SK-N-SH (cell line): ENCODE measurements around the gene COL28A1. TPM values are rescaled to one million over a fixed set of nuclear protein-coding genes. Genes with fewer than 3 reads are reported as not detected.

Experiments
- CTCF ChIA-PET: fragments of 300-600, 350-600 bp; formaldehyde crosslinking; extraction: SDS; loops from one replicate; lab custom pipeline; 2021; lab: Yijun Ruan, JAX
- POLR2A ChIA-PET: fragments of 350-600 bp; sonication (Branson Sonifier 250); formaldehyde crosslinking; extraction: SDS; loops from one replicate; lab custom pipeline; 2020; ENCODE audit warnings: antibody characterized with exemption, inconsistent platforms; lab: Yijun Ruan, JAX
- DNase-seq: peaks from one replicate; pipeline ENCODE4 v3.0.0; 2012
- H2AFZ ChIP-seq: fragments of 200-600 bp; sonication (generic); 2 replicates; pipeline ENCODE4 v1.8.1; 2016; ENCODE audit warnings: antibody characterized with exemption, mild to moderate bottlenecking, low read depth
- H3F3A ChIP-seq: fragments of 200-600 bp; sonication (generic); replicated peaks from 2 replicates; pipeline ENCODE3; 2016; ENCODE audit warnings: antibody characterized with exemption, mild to moderate bottlenecking; ENCODE audit not compliant: insufficient read depth
- H3K27ac ChIP-seq, 2 experiments: fragments of 200-500 bp in 1 of 2; fragments of 200-600 bp in 1 of 2; sonication (Bioruptor generic) in 1 of 2; sonication (generic), shearing (Covaris generic) in 1 of 2; 2 replicates each; pipeline versions ENCODE4 v1.5.1 to v1.6.1; 2014 to 2016; ENCODE audit warnings: low read depth in 2 of 2, inconsistent platforms in 1 of 2, low read length in 1 of 2, mild to moderate bottlenecking in 1 of 2, mixed read lengths in 1 of 2
- H3K27me3 ChIP-seq: fragments of 200-600 bp; sonication (generic), shearing (Covaris generic); 2 replicates; pipeline ENCODE4 v1.6.1; 2016; ENCODE audit warnings: mixed run types; ENCODE audit not compliant: insufficient read depth
- H3K36me3 ChIP-seq, 2 experiments: fragments of 200-500 bp in 1 of 2; fragments of 200-600 bp in 1 of 2; sonication (Bioruptor generic) in 1 of 2; sonication (generic) in 1 of 2; replicated peaks in 1 of 2; 2 replicates each; pipeline versions ENCODE3 to v1.5.1; 2014 to 2016; ENCODE audit warnings: low read length in 1 of 2, mild to moderate bottlenecking in 1 of 2; ENCODE audit not compliant: insufficient read depth in 2 of 2, control insufficient read depth in 1 of 2
- H3K4me1 ChIP-seq, 2 experiments: fragments of 200-500 bp in 1 of 2; fragments of 200-600 bp in 1 of 2; sonication (Bioruptor generic) in 1 of 2; sonication (generic), shearing (Covaris generic) in 1 of 2; 2 replicates each; pipeline versions ENCODE4 v1.5.1 to v1.6.1; 2014 to 2016; ENCODE audit warnings: low read depth in 1 of 2, low read length in 1 of 2, mixed run types in 1 of 2; ENCODE audit not compliant: insufficient read depth in 2 of 2, control insufficient read depth in 1 of 2
- H3K4me2 ChIP-seq: fragments of 200-600 bp; sonication (generic), shearing (Covaris generic); 2 replicates; pipeline ENCODE4 v1.6.1; 2017; ENCODE audit warnings: mixed run types
- H3K4me3 ChIP-seq, 2 experiments: fragments of 200-500 bp in 1 of 2; fragments of 200-600 bp in 1 of 2; sonication (Bioruptor generic) in 1 of 2; sonication (generic), shearing (Covaris generic) in 1 of 2; 2 replicates each; pipeline versions ENCODE4 v1.5.1 to v1.8.1; 2014 to 2016; ENCODE audit warnings: low read depth in 2 of 2, inconsistent platforms in 1 of 2, low read length in 1 of 2, mild to moderate bottlenecking in 1 of 2, mixed read lengths in 1 of 2, moderate library complexity in 1 of 2
- H3K79me2 ChIP-seq: fragments of 200-600 bp; sonication (generic); 2 replicates; pipeline ENCODE4 v1.8.1; 2017; ENCODE audit warnings: mild to moderate bottlenecking; ENCODE audit not compliant: insufficient read depth
- H3K9ac ChIP-seq: fragments of 200-600 bp; sonication (generic); 2 replicates; pipeline ENCODE4 v1.6.1; 2017; ENCODE audit warnings: mixed run types
- H3K9me2 ChIP-seq: fragments of 200-600 bp; sonication (generic); 2 replicates; pipeline ENCODE4 v1.6.1; 2017; ENCODE audit warnings: mixed run types
- H3K9me3 ChIP-seq: fragments of 200-600 bp; sonication (generic); 2 replicates; pipeline ENCODE4 v1.6.1; 2017; ENCODE audit warnings: mixed run types, mild to moderate bottlenecking, moderate library complexity
- H4K20me1 ChIP-seq: fragments of 200-600 bp; sonication (generic); 2 replicates; pipeline ENCODE4 v1.6.1; 2017; ENCODE audit warnings: mild to moderate bottlenecking, mixed run types; ENCODE audit not compliant: insufficient read depth
- ELF1 ChIP-seq: IDR thresholded peaks from 2 replicates; pipeline ENCODE4 v1.4.0; 2012
- RAD21 ChIP-seq: IDR thresholded peaks from 2 replicates; pipeline ENCODE4 v1.6.1; 2012; ENCODE audit warnings: mild to moderate bottlenecking, low read length
- RFX5 ChIP-seq: IDR thresholded peaks from 2 replicates; pipeline ENCODE4 v1.6.1; 2012; ENCODE audit warnings: mild to moderate bottlenecking, improper control_type of control experiment, low read length
- RXRA ChIP-seq: IDR thresholded peaks from 2 replicates; pipeline ENCODE4 v1.4.0; 2012; ENCODE audit warnings: low read depth, mild to moderate bottlenecking, borderline replicate concordance
- TAF1 ChIP-seq: IDR thresholded peaks from 2 replicates; pipeline ENCODE4 v1.6.1; 2012; ENCODE audit warnings: low read depth, mild to moderate bottlenecking, low read length, moderate library complexity, borderline replicate concordance
- WGBS: methylation state at CpG from one replicate; pipeline ENCODE4 v1.1.6; 2017; ENCODE audit warnings: low lambda C conversion rate; 5-methylcytosine and 5-hydroxymethylcytosine counted together
- polyA plus RNA-seq, 3 experiments: library from polyadenylated mRNA; depleted of rRNA; stranded (reverse); fragments of >200 nt; gene quantifications; 2 replicates each; pipeline ENCODE4 v1.2.3, GENCODE V29; 2012
- TF ChIP-seq, protein P1 (sequence below): IDR thresholded peaks from 2 replicates; pipeline ENCODE4 v1.6.1; 2012; ENCODE audit warnings: mild to moderate bottlenecking, low read depth, low read length, moderate library complexity
- TF ChIP-seq, protein P2 (sequence below): IDR thresholded peaks from 2 replicates; pipeline ENCODE4 v1.4.0; 2012; ENCODE audit warnings: low read depth

The COL28A1 gene
- polyA plus RNA-seq, 1 of the 3 experiments (the other 2 are of a cell fraction) = not detected

- ChIA-PET CTCF (interaction anchor here (0.9 to 1.3 kb wide), 3 partner anchors 11 to 670 kb away, joined by 3 to 5 read pairs (median 3); no protein-coding TSS in a partner anchor), POLR2A (no interaction called here)
- no peak overlapping the region for H2AFZ ChIP-seq
- H3K9me2 ChIP-seq = no peaks in the 10 kb centered on the region
- H3K27ac ChIP-seq = no peak overlapping the region
- H3K27me3 ChIP-seq = no peaks in the 10 kb centered on the region
- no peaks in the 10 kb centered on the region for H4K20me1 ChIP-seq
- no peak overlapping the region for H3K4me2 ChIP-seq
- no peak overlapping the region for H3K4me3 ChIP-seq
- no peaks in the 10 kb centered on the region for H3K9me3 ChIP-seq
- no peak for DNase-seq
- TF ChIP-seq ELF1 (no peak), TAF1 (no peak)
- TF ChIP-seq, protein P1, sequence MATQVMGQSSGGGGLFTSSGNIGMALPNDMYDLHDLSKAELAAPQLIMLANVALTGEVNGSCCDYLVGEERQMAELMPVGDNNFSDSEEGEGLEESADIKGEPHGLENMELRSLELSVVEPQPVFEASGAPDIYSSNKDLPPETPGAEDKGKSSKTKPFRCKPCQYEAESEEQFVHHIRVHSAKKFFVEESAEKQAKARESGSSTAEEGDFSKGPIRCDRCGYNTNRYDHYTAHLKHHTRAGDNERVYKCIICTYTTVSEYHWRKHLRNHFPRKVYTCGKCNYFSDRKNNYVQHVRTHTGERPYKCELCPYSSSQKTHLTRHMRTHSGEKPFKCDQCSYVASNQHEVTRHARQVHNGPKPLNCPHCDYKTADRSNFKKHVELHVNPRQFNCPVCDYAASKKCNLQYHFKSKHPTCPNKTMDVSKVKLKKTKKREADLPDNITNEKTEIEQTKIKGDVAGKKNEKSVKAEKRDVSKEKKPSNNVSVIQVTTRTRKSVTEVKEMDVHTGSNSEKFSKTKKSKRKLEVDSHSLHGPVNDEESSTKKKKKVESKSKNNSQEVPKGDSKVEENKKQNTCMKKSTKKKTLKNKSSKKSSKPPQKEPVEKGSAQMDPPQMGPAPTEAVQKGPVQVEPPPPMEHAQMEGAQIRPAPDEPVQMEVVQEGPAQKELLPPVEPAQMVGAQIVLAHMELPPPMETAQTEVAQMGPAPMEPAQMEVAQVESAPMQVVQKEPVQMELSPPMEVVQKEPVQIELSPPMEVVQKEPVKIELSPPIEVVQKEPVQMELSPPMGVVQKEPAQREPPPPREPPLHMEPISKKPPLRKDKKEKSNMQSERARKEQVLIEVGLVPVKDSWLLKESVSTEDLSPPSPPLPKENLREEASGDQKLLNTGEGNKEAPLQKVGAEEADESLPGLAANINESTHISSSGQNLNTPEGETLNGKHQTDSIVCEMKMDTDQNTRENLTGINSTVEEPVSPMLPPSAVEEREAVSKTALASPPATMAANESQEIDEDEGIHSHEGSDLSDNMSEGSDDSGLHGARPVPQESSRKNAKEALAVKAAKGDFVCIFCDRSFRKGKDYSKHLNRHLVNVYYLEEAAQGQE = no peak
- WGBS = 92% methylated on average over 3 of the region's 3 CpGs
- no peaks in the 10 kb centered on the region for H3K36me3 ChIP-seq
- H3K9ac ChIP-seq = no peak overlapping the region
- H3K79me2 ChIP-seq = no peaks in the 10 kb centered on the region
- no peaks in the 10 kb centered on the region for H3F3A ChIP-seq
- no peaks in the 10 kb centered on the region for H3K4me1 ChIP-seq
These were observed 12.7 kb upstream of the COL28A1 start for GRCh38 chr7:7548407-7548806.

GRCh38 chr7:7542251-7542835, 6.7 kb upstream of the COL28A1 start:
- WGBS = 68% methylated on average over 4 of the region's 4 CpGs
- CTCF ChIA-PET = interaction anchor here (0.6 to 5.8 kb wide), 20 partner anchors 8 to 445 kb away, joined by 3 to 62 read pairs (median 4); no protein-coding TSS in a partner anchor
- TF ChIP-seq RFX5 (no peak), RAD21 (no peak), RXRA (no peak)
- TF ChIP-seq, protein P2, sequence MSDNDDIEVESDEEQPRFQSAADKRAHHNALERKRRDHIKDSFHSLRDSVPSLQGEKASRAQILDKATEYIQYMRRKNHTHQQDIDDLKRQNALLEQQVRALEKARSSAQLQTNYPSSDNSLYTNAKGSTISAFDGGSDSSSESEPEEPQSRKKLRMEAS = no peak

More at GRCh38 chr7:7542251-7542835, 6.7 kb upstream of the COL28A1 start:
- Histone ChIP-seq H3K9me3 (no peaks in the 10 kb centered on the region), H3K4me2 (no peak overlapping the region), H4K20me1 (no peaks in the 10 kb centered on the region), H3F3A (no peaks in the 10 kb centered on the region), H3K36me3 (no peaks in the 10 kb centered on the region), H3K79me2 (no peaks in the 10 kb centered on the region), H3K27me3 (no peaks in the 10 kb centered on the region), H3K27ac (no peak overlapping the region), H3K9ac (no peak overlapping the region), H3K4me1 (no peaks in the 10 kb centered on the region), H3K4me3 (no peak overlapping the region), H3K9me2 (no peaks in the 10 kb centered on the region), H2AFZ (no peak overlapping the region; the same call in 1 of the 2 replicates)
- POLR2A ChIA-PET = no interaction called here
- no peak for DNase-seq
